Heart left ventricle (tissue), 16 donors: ENCODE data around the gene COA1. TPM values are rescaled to one million over a fixed set of nuclear protein-coding genes. Genes with fewer than 3 reads are reported as not detected.

Experiments used
- ATAC-seq, 4 donors: fragments of 200-7000 bp; cut with Tn5 transposase; one replicate each; pipeline ENCODE4 v1.9.1; 2020 to 2022; ENCODE audit warnings: moderate library complexity in 4 of 4, mild to moderate bottlenecking in 3 of 4, moderate number of reproducible peaks in 1 of 4
- DNase-seq, 5 donors: peaks; one replicate each; pipeline ENCODE4 v3.0.0-alpha.2; 2020
- H3K27ac ChIP-seq, 12 donors: fragments of 200-600 bp; sonication (generic) in 4 of 12; one replicate each; pipeline versions ENCODE4 v1.5.0 to v1.8.0; 2016 to 2022; ENCODE audit warnings: mild to moderate bottlenecking in 2 of 12
- H3K27me3 ChIP-seq, 9 donors: fragments of 200-600 bp; sonication (generic) in 2 of 9; one replicate each; pipeline versions ENCODE4 v1.5.1 to v1.8.0; 2016 to 2022; ENCODE audit warnings: mild to moderate bottlenecking in 3 of 9
- H3K36me3 ChIP-seq, 9 donors: fragments of 200-600 bp; sonication (generic) in 2 of 9; one replicate each; pipeline versions ENCODE4 v1.5.0 to v1.8.0; 2018 to 2022; ENCODE audit warnings: mild to moderate bottlenecking in 2 of 9
- H3K4me1 ChIP-seq, 12 donors: fragments of 200-600 bp; sonication (generic) in 4 of 12; one replicate each; pipeline versions ENCODE4 v1.5.0 to v1.8.0; 2016 to 2022; ENCODE audit warnings: mild to moderate bottlenecking in 3 of 12
- H3K4me3 ChIP-seq, 12 donors: fragments of 200-600 bp; sonication (generic) in 4 of 12; one replicate each; pipeline versions ENCODE4 v1.5.0 to v1.8.0; 2017 to 2022; ENCODE audit warnings: mild to moderate bottlenecking in 9 of 12, moderate library complexity in 4 of 12
- H3K9me3 ChIP-seq, 12 donors: fragments of 200-600 bp; sonication (generic) in 4 of 12; one replicate each; pipeline versions ENCODE4 v1.5.0 to v1.8.0; 2016 to 2022; ENCODE audit warnings: mild to moderate bottlenecking in 1 of 12
- CTCF ChIP-seq, 12 donors: fragments of 200-600 bp; sonication (generic) in 4 of 12; IDR thresholded peaks; one replicate each; pipeline versions ENCODE4 v1.5.0 to v1.8.0; 2018 to 2022; ENCODE audit warnings: antibody characterized with exemption in 12 of 12, mild to moderate bottlenecking in 5 of 12
- POLR2A ChIP-seq, 2 donors: fragments of 450-650 bp; IDR thresholded peaks; one replicate each; pipeline ENCODE4 v1.6.1; 2017; ENCODE audit warnings: antibody characterized with exemption in 2 of 2, mild to moderate bottlenecking in 2 of 2, moderate library complexity in 2 of 2
- WGBS, 4 donors: extraction: QIAGEN DNeasy Blood & Tissue Kit in 2 of 4; methylation state at CpG; one replicate each; pipeline versions ENCODE4 v1.1.5 to v1.1.7; 2013 to 2018; 5-methylcytosine and 5-hydroxymethylcytosine counted together
- intact Hi-C, 10 donors: fragments of 100-400 bp; cut with DNase I; formaldehyde crosslinking; loops; one replicate each; pipeline versions ENCODE4 v1.11.1 to v1.14.2; 2022
- polyA plus RNA-seq, 2 donors: library from polyadenylated mRNA; stranded (reverse); fragments of 200-250 nt; gene quantifications; one replicate each; pipeline ENCODE4 v1.2.3, GENCODE V29; 2013
- total RNA-seq, 9 donors: library from RNA; depleted of rRNA in 2 of 9; stranded (reverse); fragments of >200 nt in 2 of 9; fragmentation: NEBNext Ultra II Directional in 3 of 9; extraction: Animal tissue kit (Norgen Biotek cat#: 25700) in 3 of 9; gene quantifications; one replicate each; pipeline versions ENCODE4 v1.1.0 to v1.2.4, GENCODE V29; 2016 to 2023
- donor health status: ischemic (EF 13 %, LVEDD 7.1; RV severe dilation, severe dysfunction).
- donor health status: healthy with polysubstance abuse.
- donor health status: DM: no; HTN: yes; CAD: no.
- donor health status: DM: no; HTN: no; CAD: no.
- donor health status: ischemic (EF 25% LVEDD 6.9; RV normal size, moderate dysfunction).
- donor health status: ischemic (EF 25% LVEDD 5.7; RV mildly dilated, moderate dysfunction).
- donor health status: healthy.
- donor health status: DM: yes; HTN: yes; CAD: no.
- donor health status: ischemic (EF 35%, LVEDD 5.7; RV mildly dilated, moderate dysfunction).
- donor health status: nonischemic (EF 11% LVEDD 7.7; RV severe dilation, severe dysfunction).
- donor health status: DM: yes; HTN: yes; CAD: no.
- donor health status: PGD.
- donor health status: ischemic (EF 29% LVEDD 5.4; RV normal size, mild dysfunction).
- donor health status: nonischemic (EF 23%, LVEDD 6.1; RV moderate dilation, normal function).

The COA1 gene
- total and polyA plus RNA-seq, 11 donors: 57.5 to 81.2 (median 68.6) TPM

- Histone ChIP-seq H3K4me1 (peaks cover 0 to 68% (median 0%) of the 10 kb centered on the region in 12 donors), H3K27me3 (no peaks in the 10 kb centered on the region), H3K4me3 (no peak overlapping the region), H3K27ac (no peak overlapping the region), H3K9me3 (no peaks in the 10 kb centered on the region), H3K36me3 (peaks cover 0 to 10% (median 7%) of the 10 kb centered on the region in 9 donors)
- WGBS, 4 donors: 68 to 78% (median 69%) methylated on average over 4 of the region's 4 CpGs
- TF ChIP-seq CTCF (IDR thresholded peaks at IDR 0.05): no peak
- TF ChIP-seq POLR2A (IDR thresholded peaks at IDR 0.05): no peak
- intact Hi-C loops: no loop called here
- ATAC-seq: peak in 1 of 4 donors; percentile 27
- DNase-seq: no peak
Observed at GRCh38 chr7:43591558-43592180, 137.7 kb downstream of the COA1 start.

GRCh38 chr7:43590862-43591557, 138.3 kb downstream of the COA1 start:
- no peak overlapping the region for H3K4me3 ChIP-seq
- DNase-seq: no peak
- intact Hi-C loops: no loop called here
- peaks cover 0 to 3% (median under 1%) of the 10 kb centered on the region in 9 donors for H3K36me3 ChIP-seq
- no peak for ATAC-seq
- H3K27me3 ChIP-seq: no peaks in the 10 kb centered on the region
- peaks cover 0 to 68% (median 0%) of the 10 kb centered on the region in 12 donors for H3K4me1 ChIP-seq
- H3K9me3 ChIP-seq: no peaks in the 10 kb centered on the region
- TF ChIP-seq CTCF (IDR thresholded peaks at IDR 0.05) (no peak), POLR2A (IDR thresholded peaks at IDR 0.05) (no peak)
- H3K27ac ChIP-seq: no peak overlapping the region
- 58 to 71% (median 65%) methylated on average over 2 of the region's 2 CpGs for WGBS, 4 donors

- 96 to 97% (median 97%) methylated on average over 3 of the region's 3 CpGs for WGBS, 4 donors
- no peak for ATAC-seq
Observed at GRCh38 chr7:43589728-43590127, 139.6 kb downstream of the COA1 start.

More at GRCh38 chr7:43589728-43590127, 139.6 kb downstream of the COA1 start:
- Histone ChIP-seq H3K36me3 (no peaks in the 10 kb centered on the region), H3K27me3 (no peaks in the 10 kb centered on the region), H3K4me3 (no peak overlapping the region), H3K9me3 (no peaks in the 10 kb centered on the region), H3K4me1 (peaks cover 0 to 68% (median 8%) of the 10 kb centered on the region in 12 donors), H3K27ac (no peak overlapping the region)
- intact Hi-C loops: loop anchor here in 4 of 10 donors (5.0 to 10.0 kb wide), 3 partner anchors 48 to 365 kb away; no protein-coding TSS in a partner anchor
- TF ChIP-seq CTCF (IDR thresholded peaks at IDR 0.05) (no peak), POLR2A (IDR thresholded peaks at IDR 0.05) (no peak)
- no peak for DNase-seq

Other genes starting within 250 kb of the COA1 start
- gene STK17A, start 146.4 kb downstream of the COA1 start, total RNA-seq: 10 to 100 TPM; 18.7 to 43.9 (median 26.6) TPM
- gene STK17A, start 146.4 kb downstream of the COA1 start, polyA plus RNA-seq: 10 to 100 TPM; 11.9 to 17.8 TPM
- gene BLVRA, start 29.2 kb upstream of the COA1 start, total RNA-seq: 10 to 100 TPM; 32.6 to 68.3 (median 42.6) TPM
- gene BLVRA, start 29.2 kb upstream of the COA1 start, polyA plus RNA-seq: 10 to 100 TPM; 49.0 to 55.5 TPM
- 100 to 1,000 TPM; 118 to 252 (median 151) TPM for gene MRPS24, start 140.0 kb upstream of the COA1 start, total RNA-seq
- 100 to 1,000 TPM; 191 to 284 TPM for gene MRPS24, start 140.0 kb upstream of the COA1 start, polyA plus RNA-seq
- gene URGCP, start 177.1 kb upstream of the COA1 start, total RNA-seq: 10 to 100 TPM; 28.2 to 43.7 (median 37.8) TPM
- 10 to 100 TPM; 23.6 to 24.0 TPM for gene URGCP, start 177.1 kb upstream of the COA1 start, polyA plus RNA-seq
- 10 to 100 TPM; 35.1 to 69.8 (median 43.5) TPM for gene UBE2D4, start 196.9 kb upstream of the COA1 start, total RNA-seq
- gene UBE2D4, start 196.9 kb upstream of the COA1 start, polyA plus RNA-seq: 10 to 100 TPM; 29.4 to 41.1 TPM